ENCODE measurements around the gene GOLGA6L9. TPM values are rescaled to one million over a fixed set of nuclear protein-coding genes. Genes with fewer than 3 reads are reported as not detected.
"Not testable (repeated sequence)": the region's sequence is repeated elsewhere in the genome, so short reads cannot be mapped to it uniquely, and the experiment has no call there.

Gene GOLGA6L9, protein sequence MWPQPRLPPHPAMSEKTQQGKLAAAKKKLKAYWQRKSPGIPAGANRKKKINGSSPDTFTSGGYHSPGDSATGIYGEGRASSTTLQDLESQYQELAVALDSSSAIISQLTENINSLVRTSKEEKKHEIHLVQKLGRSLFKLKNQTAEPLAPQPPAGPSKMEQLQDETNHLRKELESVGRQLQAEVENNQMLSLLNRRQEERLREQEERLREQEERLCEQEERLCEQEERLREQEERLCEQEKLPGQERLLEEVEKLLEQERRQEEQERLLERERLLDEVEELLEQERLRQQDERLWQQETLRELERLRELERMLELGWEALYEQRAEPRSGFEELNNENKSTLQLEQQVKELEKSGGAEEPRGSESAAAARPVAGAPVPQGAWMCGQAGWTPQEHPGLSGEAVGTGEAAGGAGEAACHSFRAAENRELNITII
- total RNA-seq: 1 to 10 TPM; 3.8 to 3.9 TPM

DNA sequence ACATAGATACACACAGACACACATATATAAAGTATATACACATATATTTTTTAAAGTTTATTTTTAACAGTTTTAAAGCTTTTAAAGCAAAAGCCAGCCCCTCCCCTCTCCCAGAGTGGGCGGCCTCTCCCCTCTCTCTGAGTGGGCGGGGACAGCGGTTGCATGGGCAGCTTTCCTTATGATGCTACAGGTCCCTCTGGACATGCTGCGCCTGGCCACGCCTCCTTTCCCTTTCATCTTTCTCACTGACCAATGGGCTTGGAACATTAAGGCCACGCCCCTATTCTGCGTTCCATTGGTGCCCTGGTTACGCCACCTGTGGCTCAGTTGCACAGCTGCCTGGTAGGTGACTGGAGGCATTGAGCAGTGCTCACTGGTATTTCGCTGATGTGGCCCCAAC lies at the start of gene GOLGA6L9:
Gene GOLGA6L9 (plus strand): TSS at position 124 of the 400 bp plus-strand sequence. CDS start 264 bp downstream, at position 388.
- H3K4me1 Mint-ChIP-seq (ENCODE audit: low read depth); H3K27me3 Mint-ChIP-seq; POLR2A ChIA-PET; H3K9me3 Mint-ChIP-seq; DNase-seq; H3K36me3 Mint-ChIP-seq (ENCODE audit: low read depth); ATAC-seq; H3K27ac Mint-ChIP-seq; H3K4me3 Mint-ChIP-seq; CTCF ChIA-PET; intact Hi-C loops (cut with micrococcal nuclease): not testable (repeated sequence)

DNA sequence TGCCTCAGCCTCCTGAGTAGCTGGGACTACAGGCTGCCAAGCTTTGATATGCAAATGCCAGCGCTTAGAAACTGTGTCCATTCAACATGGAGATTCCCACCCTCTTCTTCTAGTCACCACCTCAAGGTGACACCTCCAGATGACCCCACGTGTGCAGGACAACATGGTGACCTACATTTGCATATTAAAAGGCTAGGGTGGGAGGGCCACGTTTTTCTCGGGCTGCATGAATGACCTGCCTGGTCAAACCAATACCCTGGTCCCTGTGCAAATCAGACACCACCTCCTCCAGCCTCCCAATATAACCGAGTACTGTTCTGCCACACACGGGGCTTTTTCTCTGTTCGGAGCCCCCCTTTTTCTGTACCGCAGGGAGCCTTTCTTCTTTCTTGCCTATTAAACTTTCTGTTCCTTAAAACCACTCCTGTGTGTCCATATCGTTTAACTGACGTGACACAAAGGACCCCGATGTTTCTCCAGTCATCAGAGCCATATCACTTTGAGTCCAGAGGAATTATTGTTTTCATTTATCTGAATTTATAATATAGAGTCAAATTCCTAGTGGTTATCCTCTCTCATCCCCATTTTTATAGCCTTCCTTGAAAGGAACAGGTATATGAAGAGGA lies 48.2 kb upstream of the GOLGA6L9 start:
- ATAC-seq; DNase-seq; POLR2A ChIA-PET; H3K27ac Mint-ChIP-seq; intact Hi-C loops (cut with micrococcal nuclease); H3K4me3 Mint-ChIP-seq; H3K36me3 Mint-ChIP-seq (ENCODE audit: low read depth); CTCF ChIA-PET; H3K4me1 Mint-ChIP-seq (ENCODE audit: low read depth); H3K9me3 Mint-ChIP-seq; H3K27me3 Mint-ChIP-seq: not testable (repeated sequence)

DNA sequence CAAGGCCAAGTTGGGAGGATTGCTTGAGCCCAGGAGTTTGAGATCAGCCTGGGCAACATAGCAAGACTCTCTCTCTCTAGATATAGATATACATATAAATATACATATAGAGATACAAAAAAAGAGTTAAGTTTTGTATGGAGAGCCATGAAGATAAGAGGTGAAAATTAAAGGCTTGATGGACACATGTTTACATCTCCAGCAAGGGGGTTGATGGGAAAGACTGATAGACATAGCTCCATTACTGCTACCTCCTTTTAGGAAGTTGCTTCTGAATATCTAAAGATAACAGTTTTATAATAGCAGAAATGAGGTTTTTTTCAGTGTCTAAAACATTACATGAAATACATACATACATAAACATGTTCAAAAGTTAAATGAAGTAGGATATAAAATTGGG lies 42.4 kb upstream of the GOLGA6L9 start:
- intact Hi-C loops (cut with micrococcal nuclease); POLR2A ChIA-PET; H3K4me3 Mint-ChIP-seq; ATAC-seq; H3K27ac Mint-ChIP-seq; H3K36me3 Mint-ChIP-seq (ENCODE audit: low read depth); CTCF ChIA-PET; H3K4me1 Mint-ChIP-seq (ENCODE audit: low read depth); H3K27me3 Mint-ChIP-seq; H3K9me3 Mint-ChIP-seq; DNase-seq: not testable (repeated sequence)

DNA sequence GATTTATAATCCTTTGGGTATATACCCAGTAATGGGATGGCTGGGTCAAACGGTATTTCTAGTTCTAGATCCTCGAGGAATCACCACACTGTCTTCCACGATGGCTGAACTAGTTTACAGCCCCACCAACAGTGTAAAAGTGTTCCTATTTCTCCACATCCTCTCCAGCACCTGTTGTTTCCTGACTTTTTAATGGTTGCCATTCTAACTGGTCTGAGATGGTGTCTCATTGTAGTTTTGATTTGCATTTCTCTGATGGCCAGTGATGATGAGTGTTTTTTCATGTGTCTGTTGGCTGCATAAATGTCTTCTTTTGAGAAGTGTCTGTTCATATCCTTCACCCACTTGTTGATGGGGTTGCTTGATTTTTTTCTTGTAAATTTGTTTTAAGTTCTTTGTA lies 39.5 kb upstream of the GOLGA6L9 start:
- intact Hi-C loops (cut with micrococcal nuclease); H3K36me3 Mint-ChIP-seq (ENCODE audit: low read depth); DNase-seq; CTCF ChIA-PET; H3K27me3 Mint-ChIP-seq; H3K4me3 Mint-ChIP-seq; H3K9me3 Mint-ChIP-seq; H3K27ac Mint-ChIP-seq; ATAC-seq; POLR2A ChIA-PET; H3K4me1 Mint-ChIP-seq (ENCODE audit: low read depth): not testable (repeated sequence)

DNA sequence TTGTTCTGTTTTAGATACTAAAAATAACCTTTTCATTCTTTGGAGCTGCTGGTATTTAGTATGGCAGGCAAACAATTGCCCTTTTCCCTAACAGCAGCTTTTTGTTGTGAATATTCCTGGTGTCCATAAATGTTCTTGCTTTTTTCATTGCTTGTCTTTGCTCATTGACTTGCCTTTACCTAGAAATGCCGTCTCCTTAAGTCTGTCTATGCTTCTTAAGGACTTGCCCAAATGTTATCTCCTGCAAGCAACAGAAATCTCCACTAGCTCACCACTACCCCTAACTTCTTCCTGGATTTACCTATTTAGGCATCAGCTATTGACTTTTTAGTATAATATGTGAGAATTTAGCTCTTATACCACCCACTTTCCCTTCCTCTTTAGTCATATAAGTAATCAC lies 37.5 kb upstream of the GOLGA6L9 start:
- H3K27ac Mint-ChIP-seq; H3K27me3 Mint-ChIP-seq; H3K9me3 Mint-ChIP-seq; H3K36me3 Mint-ChIP-seq (ENCODE audit: low read depth); intact Hi-C loops (cut with micrococcal nuclease); CTCF ChIA-PET; POLR2A ChIA-PET; H3K4me1 Mint-ChIP-seq (ENCODE audit: low read depth); DNase-seq; ATAC-seq; H3K4me3 Mint-ChIP-seq: not testable (repeated sequence)

DNA sequence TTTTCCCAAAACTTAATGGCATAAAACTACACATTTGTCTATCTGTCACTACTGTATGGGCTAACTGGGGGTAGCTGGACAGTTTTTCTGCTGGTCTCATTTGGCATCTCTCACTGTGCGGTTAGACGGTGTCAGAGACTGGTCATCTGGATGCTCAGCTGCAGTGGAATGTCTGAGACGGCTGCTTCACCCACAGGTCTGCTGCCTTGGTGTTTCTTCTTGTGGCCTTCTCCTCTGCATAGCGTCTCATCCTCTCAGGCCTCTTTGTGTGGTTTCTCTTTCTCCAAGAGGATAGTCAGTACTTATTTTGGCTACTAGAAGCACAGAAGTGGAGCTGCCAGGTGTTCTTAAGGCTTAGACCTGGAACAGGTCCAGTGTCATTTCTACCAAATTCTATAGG lies 35.9 kb upstream of the GOLGA6L9 start:
- H3K4me3 Mint-ChIP-seq: no peak overlapping the region
- ChIA-PET CTCF (no interaction called here), POLR2A (no interaction called here)
- H3K27ac Mint-ChIP-seq: no peak overlapping the region
- peaks cover 14% of the 10 kb centered on the region for H3K4me1 Mint-ChIP-seq (ENCODE audit: low read depth)
- no peaks in the 10 kb centered on the region for H3K27me3 Mint-ChIP-seq
- TF ChIP-seq, protein P1, sequence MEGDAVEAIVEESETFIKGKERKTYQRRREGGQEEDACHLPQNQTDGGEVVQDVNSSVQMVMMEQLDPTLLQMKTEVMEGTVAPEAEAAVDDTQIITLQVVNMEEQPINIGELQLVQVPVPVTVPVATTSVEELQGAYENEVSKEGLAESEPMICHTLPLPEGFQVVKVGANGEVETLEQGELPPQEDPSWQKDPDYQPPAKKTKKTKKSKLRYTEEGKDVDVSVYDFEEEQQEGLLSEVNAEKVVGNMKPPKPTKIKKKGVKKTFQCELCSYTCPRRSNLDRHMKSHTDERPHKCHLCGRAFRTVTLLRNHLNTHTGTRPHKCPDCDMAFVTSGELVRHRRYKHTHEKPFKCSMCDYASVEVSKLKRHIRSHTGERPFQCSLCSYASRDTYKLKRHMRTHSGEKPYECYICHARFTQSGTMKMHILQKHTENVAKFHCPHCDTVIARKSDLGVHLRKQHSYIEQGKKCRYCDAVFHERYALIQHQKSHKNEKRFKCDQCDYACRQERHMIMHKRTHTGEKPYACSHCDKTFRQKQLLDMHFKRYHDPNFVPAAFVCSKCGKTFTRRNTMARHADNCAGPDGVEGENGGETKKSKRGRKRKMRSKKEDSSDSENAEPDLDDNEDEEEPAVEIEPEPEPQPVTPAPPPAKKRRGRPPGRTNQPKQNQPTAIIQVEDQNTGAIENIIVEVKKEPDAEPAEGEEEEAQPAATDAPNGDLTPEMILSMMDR (IDR thresholded peaks at IDR 0.05): no peak
- DNase-seq (no peak), ATAC-seq (no peak)
- intact Hi-C loops (cut with micrococcal nuclease): no loop called here
- peaks cover 3% of the 10 kb centered on the region for H3K9me3 Mint-ChIP-seq
- peaks cover 4% of the 10 kb centered on the region for H3K36me3 Mint-ChIP-seq (ENCODE audit: low read depth)

DNA sequence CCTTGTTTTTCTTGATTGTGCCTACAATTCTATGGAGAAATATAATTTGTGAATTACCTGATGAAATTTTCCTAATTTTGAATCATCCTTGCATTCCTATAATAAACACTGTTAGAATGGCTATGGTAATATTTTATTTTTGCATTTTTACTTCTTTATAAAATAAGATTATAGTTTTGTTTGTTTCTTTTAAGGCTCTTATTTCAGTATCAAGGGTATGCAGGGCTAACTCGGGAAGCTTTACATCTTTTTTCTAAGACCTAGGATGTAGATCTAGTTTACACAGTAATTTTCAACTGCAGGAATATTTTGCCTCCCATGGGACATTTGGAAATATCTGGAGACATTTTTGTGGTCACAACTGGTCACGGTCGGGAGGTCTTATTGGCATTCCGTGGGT lies 33.8 kb upstream of the GOLGA6L9 start:
- intact Hi-C loops (cut with micrococcal nuclease); POLR2A ChIA-PET; H3K4me3 Mint-ChIP-seq; H3K27me3 Mint-ChIP-seq; CTCF ChIA-PET; DNase-seq; ATAC-seq; H3K36me3 Mint-ChIP-seq (ENCODE audit: low read depth); H3K9me3 Mint-ChIP-seq; H3K27ac Mint-ChIP-seq: not testable (repeated sequence)
- H3K4me1 Mint-ChIP-seq (ENCODE audit: low read depth): peaks cover 19% of the 10 kb centered on the region

DNA sequence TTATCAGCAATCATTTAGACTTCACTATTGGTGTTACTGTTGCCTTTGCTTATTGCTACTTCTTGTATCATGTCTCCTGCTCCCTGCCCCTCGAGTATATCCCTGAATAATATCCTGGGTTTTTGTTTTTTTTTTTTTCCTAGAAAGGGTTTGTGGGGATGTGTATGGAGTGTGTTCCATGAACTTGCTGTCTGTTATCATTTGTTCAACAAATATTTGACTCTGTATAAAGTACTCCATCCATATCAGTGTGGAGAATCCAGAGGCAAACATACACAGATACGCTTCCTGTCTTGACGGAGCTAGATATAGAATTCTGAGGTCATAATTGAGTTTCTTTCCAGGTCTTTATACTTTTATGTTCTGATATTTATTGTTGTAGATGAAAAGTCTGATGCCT lies 31.8 kb upstream of the GOLGA6L9 start:
- Mint-ChIP-seq H3K9me3 (peaks cover 3% of the 10 kb centered on the region), H3K4me3 (no peak overlapping the region), H3K4me1 (ENCODE audit: low read depth) (peaks cover 14% of the 10 kb centered on the region), H3K27ac (no peak overlapping the region), H3K27me3 (no peaks in the 10 kb centered on the region), H3K36me3 (ENCODE audit: low read depth) (peaks cover 4% of the 10 kb centered on the region)
- DNase-seq (no peak), ATAC-seq (no peak)
- TF ChIP-seq, protein P1 (IDR thresholded peaks at IDR 0.05): no peak
- ChIA-PET CTCF (no interaction called here), POLR2A (no interaction called here)
- intact Hi-C loops (cut with micrococcal nuclease): no loop called here
